NCI-H146 treated with DMSO at 0.1 percent for 48 hours (cell line): Measurements from ENCODE around the gene C10orf143.

Experiments used
- DNase-seq: peaks from one replicate; lab custom pipeline; 2025; ENCODE audit not compliant: unreplicated experiment; lab: John Stamatoyannopoulos, UW

Gene C10orf143

DNA sequence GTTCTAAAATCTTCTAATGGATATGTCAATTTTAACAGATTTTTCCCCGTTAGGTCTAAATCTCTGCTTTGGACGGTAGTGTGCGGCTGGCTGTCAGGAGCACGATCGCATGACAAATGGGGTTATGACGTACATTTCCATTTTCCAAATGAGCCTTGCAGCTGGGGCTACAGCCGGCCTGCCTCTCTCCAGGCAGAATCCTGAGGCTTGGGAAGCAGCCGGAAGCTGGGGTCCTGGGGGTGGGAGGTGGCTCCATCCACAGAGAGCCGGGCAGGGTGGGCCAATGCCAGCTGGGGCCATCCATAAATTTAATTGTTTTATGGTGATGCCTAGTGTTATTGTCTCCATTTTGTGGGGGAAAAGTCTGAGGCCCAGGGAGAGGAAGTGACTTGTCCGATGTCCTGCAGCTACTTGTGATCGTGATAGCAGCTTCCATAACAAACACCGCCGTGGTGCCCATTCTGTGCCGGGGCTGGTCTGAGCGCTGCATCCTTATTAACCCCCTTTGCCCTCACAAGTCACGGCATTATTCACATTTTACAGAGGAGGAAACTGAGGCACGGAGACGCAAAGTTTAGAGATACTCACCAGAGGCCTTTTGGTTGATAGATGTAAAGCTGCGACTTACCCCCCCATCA, 93.5 kb downstream of the C10orf143 start:
- no peak for DNase-seq

DNA sequence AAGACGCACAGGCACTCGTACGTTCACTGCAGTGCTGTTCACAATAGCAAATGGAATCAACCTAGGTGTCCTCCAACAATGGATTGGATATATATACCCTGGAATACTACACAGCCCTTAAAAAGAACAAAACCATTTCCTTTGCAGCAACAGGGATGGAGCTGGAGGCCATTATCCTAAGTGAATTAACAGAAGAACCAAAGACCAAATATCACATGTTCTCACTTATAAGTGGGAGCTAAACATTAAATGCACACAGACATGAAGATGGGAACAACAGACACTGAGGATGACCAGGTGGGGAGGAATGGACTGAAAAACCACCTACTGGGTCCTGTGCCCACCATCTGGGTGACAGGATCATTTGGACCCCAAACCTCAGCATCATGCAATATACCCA, 94.5 kb downstream of the C10orf143 start:
- no peak for DNase-seq

- DNase-seq, result no peak
These were observed 95.4 kb downstream of the C10orf143 start for GRCh38 chr10:130015075-130015695.

DNA sequence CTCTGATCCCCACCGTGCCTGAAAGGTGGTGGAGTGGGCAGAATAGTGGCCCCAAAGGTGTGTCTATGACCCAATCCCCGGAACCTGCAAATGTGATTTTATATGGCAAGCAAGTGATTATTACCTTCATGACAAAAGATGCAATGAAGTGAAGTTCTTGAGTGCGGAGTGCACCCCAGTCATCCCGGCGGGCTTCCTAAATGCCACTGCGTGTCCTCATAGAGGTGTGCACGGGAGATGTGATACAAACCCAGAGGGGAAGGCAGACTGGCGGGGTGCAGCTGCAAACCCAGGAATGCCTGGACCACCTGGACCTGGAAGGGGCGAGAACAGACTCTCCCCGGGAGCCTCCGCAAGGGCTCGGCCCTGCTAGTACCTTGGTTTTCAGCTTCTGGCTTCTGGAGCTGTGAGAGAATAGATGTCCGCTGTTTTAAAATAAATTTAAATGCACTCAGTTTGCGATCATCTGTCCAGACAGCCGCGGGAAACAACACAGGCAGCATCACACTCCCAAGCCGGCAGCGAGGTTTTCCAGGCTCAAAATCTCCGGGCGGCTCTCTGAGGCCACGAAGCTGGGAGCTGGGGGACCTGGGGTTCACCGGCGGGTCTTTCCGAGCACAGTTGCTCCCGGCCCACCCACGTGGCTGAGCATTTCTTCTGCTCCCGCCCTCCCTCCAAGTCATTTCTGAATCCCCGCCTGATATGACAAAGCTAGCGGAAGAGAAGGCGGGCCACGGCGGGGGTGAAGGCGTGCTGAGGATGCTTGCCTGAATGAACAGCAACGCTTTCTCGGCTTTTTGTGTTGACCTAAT, 96.2 kb downstream of the C10orf143 start:
- no peak for DNase-seq
